Upper lobe of left lung (tissue), 6 donors: ENCODE measurements around the gene STXBP6. TPM values are rescaled to one million over a fixed set of nuclear protein-coding genes. Genes with fewer than 3 reads are reported as not detected.

ENCODE experiments used
- ATAC-seq, 2 donors: fragments of 200-7000 bp; cut with Tn5 transposase; one replicate each; pipeline ENCODE4 v1.9.1; 2022; ENCODE audit warnings: mild to moderate bottlenecking in 2 of 2, moderate library complexity in 2 of 2; ENCODE audit not compliant: low FRiP score in 2 of 2
- DNase-seq, 2 donors: peaks; one replicate each; pipeline ENCODE4 v3.0.0-alpha.2; 2019 to 2020
- H3K27ac ChIP-seq, 4 donors: fragments of 200-600 bp; sonication (generic); one replicate each; pipeline ENCODE4 v1.5.1; 2016 to 2019
- H3K27me3 ChIP-seq, 4 donors: fragments of 200-600 bp; sonication (generic); one replicate each; pipeline ENCODE4 v1.5.1; 2017 to 2019
- H3K36me3 ChIP-seq, 4 donors: fragments of 200-600 bp; sonication (generic); one replicate each; pipeline ENCODE4 v1.5.1; 2016 to 2019
- H3K4me1 ChIP-seq, 4 donors: fragments of 200-600 bp; sonication (generic); one replicate each; pipeline ENCODE4 v1.5.1; 2018 to 2019
- H3K4me3 ChIP-seq, 4 donors: fragments of 200-600 bp; sonication (generic); one replicate each; pipeline ENCODE4 v1.5.1; 2017 to 2019; ENCODE audit warnings: mild to moderate bottlenecking in 2 of 4, moderate library complexity in 1 of 4
- H3K9me3 ChIP-seq, 4 donors: fragments of 200-600 bp; sonication (generic); one replicate each; pipeline ENCODE4 v1.5.1; 2018 to 2019
- EP300 ChIP-seq, 4 donors: sonication (generic); formaldehyde crosslinking; IDR thresholded peaks; one replicate each; pipeline ENCODE4 v1.5.1; 2017; ENCODE audit warnings: antibody characterized with exemption in 4 of 4, control low read depth in 2 of 4
- POLR2A ChIP-seq, 4 donors: fragments of 450-650 bp; IDR thresholded peaks; one replicate each; pipeline ENCODE4 v1.5.1; 2016 to 2017; ENCODE audit warnings: antibody characterized with exemption in 4 of 4, mild to moderate bottlenecking in 2 of 4
- POLR2AphosphoS5 ChIP-seq, 2 donors: sonication (generic); formaldehyde crosslinking; IDR thresholded peaks; one replicate each; pipeline ENCODE4 v1.5.1; 2017; ENCODE audit warnings: antibody characterized with exemption in 2 of 2
- WGBS, 2 donors: methylation state at CpG; one replicate each; pipeline ENCODE4 v1.1.5; 2017 to 2018; 5-methylcytosine and 5-hydroxymethylcytosine counted together
- total RNA-seq, 6 donors: library from RNA; depleted of rRNA in 4 of 6; stranded (reverse); fragments of >200 nt in 4 of 6; gene quantifications; one replicate each; pipeline versions ENCODE4 v1.1.0 to v1.2.1, GENCODE V29; 2016 to 2021
- TF ChIP-seq, protein P1 (sequence below), 6 experiments: fragments of 450-650 bp in 4 of 6; fragments of 200-600 bp in 2 of 6; sonication (generic) in 2 of 6; IDR thresholded peaks; one replicate each; pipeline ENCODE4 v1.5.1; 2016 to 2019; ENCODE audit warnings: antibody characterized with exemption in 6 of 6
- donor health status: DM: no; HTN: no; CAD: no; lungs with moderate emphysema.
- donor health status: DM: no; HTN: yes; CAD: no; lungs with severe emphysema.

Gene STXBP6
- total RNA-seq, 6 donors from 2014 or later = 13.6 to 38.3 (median 23.7) TPM

DNA sequence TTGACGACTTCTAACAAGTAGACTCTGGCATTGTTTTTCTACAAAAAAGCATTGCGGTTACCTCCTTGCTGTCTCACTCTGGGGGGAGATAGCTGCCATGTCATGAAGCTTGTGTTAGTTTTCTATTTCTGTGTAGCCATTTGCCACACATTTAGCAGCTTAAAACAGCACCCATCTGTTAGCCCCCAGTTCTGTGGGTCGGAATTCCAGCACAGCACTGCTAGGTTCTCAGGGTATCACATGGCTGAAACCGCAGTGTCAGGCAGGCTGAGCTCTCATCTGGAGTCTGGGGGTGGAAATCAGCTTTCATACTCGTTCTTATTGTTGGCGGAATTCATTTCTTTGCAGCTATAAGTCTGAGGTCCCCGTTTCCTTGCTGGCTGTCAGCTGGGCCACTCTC, 19.9 kb upstream of the STXBP6 start:
- TF ChIP-seq POLR2AphosphoS5 (IDR thresholded peaks at IDR 0.05) (no peak), EP300 (IDR thresholded peaks at IDR 0.05) (no peak), POLR2A (IDR thresholded peaks at IDR 0.05) (no peak)
- TF ChIP-seq, protein P1, sequence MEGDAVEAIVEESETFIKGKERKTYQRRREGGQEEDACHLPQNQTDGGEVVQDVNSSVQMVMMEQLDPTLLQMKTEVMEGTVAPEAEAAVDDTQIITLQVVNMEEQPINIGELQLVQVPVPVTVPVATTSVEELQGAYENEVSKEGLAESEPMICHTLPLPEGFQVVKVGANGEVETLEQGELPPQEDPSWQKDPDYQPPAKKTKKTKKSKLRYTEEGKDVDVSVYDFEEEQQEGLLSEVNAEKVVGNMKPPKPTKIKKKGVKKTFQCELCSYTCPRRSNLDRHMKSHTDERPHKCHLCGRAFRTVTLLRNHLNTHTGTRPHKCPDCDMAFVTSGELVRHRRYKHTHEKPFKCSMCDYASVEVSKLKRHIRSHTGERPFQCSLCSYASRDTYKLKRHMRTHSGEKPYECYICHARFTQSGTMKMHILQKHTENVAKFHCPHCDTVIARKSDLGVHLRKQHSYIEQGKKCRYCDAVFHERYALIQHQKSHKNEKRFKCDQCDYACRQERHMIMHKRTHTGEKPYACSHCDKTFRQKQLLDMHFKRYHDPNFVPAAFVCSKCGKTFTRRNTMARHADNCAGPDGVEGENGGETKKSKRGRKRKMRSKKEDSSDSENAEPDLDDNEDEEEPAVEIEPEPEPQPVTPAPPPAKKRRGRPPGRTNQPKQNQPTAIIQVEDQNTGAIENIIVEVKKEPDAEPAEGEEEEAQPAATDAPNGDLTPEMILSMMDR (IDR thresholded peaks at IDR 0.05) = no peak
- WGBS, 2 donors = 89 to 98% methylated on average over 7 of the region's 7 CpGs
- ATAC-seq = no peak

DNA sequence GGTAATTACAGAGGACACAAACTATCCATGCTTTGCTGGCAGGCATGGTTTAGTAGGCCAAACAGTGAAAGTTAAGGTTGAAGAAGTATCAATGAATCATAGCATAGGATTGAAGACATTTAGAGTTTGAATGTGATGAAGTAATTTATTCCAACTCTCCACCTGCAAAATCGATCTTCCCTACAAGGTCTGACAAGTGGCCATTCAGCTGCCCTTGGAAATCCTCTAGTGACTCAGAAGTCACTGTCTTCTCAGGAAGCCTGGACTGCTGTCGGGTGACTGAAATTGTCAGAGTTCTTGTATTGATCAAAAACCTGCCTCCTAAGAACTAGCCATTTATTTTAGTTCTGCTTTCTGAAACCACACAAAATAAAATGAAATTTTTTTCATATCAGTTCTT, 17.7 kb upstream of the STXBP6 start:
- no peaks in the 10 kb centered on the region for H3K27me3 ChIP-seq
- no peaks in the 10 kb centered on the region for H3K9me3 ChIP-seq
- TF ChIP-seq, protein P1 (IDR thresholded peaks at IDR 0.05) = no peak
- TF ChIP-seq POLR2A (IDR thresholded peaks at IDR 0.05) (no peak), EP300 (IDR thresholded peaks at IDR 0.05) (no peak), POLR2AphosphoS5 (IDR thresholded peaks at IDR 0.05) (no peak)
- no peaks in the 10 kb centered on the region for H3K36me3 ChIP-seq
- DNase-seq (no peak), ATAC-seq (no peak)
- no peaks in the 10 kb centered on the region for H3K4me1 ChIP-seq
- 86 to 87% methylated on average over 2 of the region's 2 CpGs for WGBS, 2 donors
- no peak overlapping the region for H3K27ac ChIP-seq
- H3K4me3 ChIP-seq = no peak overlapping the region

More for the DNA sequence above, 19.9 kb upstream of the STXBP6 start:
- Histone ChIP-seq H3K4me1 (no peaks in the 10 kb centered on the region), H3K27me3 (no peaks in the 10 kb centered on the region), H3K36me3 (no peaks in the 10 kb centered on the region), H3K4me3 (no peak overlapping the region), H3K27ac (no peak overlapping the region), H3K9me3 (no peaks in the 10 kb centered on the region)
- DNase-seq = no peak

DNA sequence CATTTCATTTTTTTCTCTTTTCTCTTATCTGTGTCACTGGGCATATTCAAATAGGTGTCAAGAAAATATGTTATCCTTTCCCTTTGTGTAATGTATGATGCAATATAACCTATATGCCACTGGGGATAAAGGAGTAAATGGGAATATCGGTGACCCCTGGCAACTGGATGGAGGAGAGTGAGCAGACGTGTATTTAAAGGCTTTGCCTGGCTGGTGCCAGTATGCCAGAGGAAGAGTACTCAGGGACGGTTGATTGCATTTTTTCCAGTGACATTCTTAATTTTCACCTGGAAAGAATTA, 12.0 kb upstream of the STXBP6 start:
- H3K4me1 ChIP-seq = no peaks in the 10 kb centered on the region
- no peak for DNase-seq
- H3K9me3 ChIP-seq = no peaks in the 10 kb centered on the region
- H3K27ac ChIP-seq = no peak overlapping the region
- H3K27me3 ChIP-seq = no peaks in the 10 kb centered on the region
- no peak for ATAC-seq
- no peak overlapping the region for H3K4me3 ChIP-seq
- no peaks in the 10 kb centered on the region for H3K36me3 ChIP-seq
- TF ChIP-seq, protein P1 (IDR thresholded peaks at IDR 0.05) = no peak
- TF ChIP-seq POLR2AphosphoS5 (IDR thresholded peaks at IDR 0.05) (no peak), EP300 (IDR thresholded peaks at IDR 0.05) (no peak), POLR2A (IDR thresholded peaks at IDR 0.05) (no peak)
- 86 to 94% methylated on average over 3 of the region's 3 CpGs for WGBS, 2 donors

DNA sequence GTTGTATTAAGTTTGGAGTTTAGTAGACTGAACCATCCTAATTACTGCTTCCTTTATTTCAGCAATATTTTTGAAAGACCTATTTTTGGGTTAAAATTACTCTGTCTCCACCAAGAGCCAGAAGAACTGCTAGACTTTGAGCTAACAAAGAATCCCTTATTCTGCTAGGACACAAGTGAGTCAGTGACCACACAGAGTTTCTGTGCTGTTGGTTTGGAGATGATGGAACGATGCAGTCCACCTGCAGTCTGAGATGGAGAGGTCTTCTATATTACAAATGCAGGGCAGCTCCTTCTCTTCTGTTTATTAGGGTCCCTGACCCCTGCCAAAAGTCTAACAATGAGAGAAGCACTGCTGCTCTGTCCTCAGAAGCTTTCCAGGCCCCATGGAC, 6.7 kb upstream of the STXBP6 start:
- H3K4me1 ChIP-seq = no peaks in the 10 kb centered on the region
- TF ChIP-seq, protein P1 (IDR thresholded peaks at IDR 0.05) = no peak
- TF ChIP-seq EP300 (IDR thresholded peaks at IDR 0.05) (no peak), POLR2AphosphoS5 (IDR thresholded peaks at IDR 0.05) (no peak), POLR2A (IDR thresholded peaks at IDR 0.05) (no peak)
- no peaks in the 10 kb centered on the region for H3K9me3 ChIP-seq
- no peak for DNase-seq
- H3K27me3 ChIP-seq = no peaks in the 10 kb centered on the region
- 88% methylated on average over 1 of the region's 1 CpG; no CpG with 5 or more reads in 1 of the 2 donors for WGBS, 2 donors
- ATAC-seq = no peak
- H3K36me3 ChIP-seq = no peaks in the 10 kb centered on the region
- H3K4me3 ChIP-seq = no peak overlapping the region
- H3K27ac ChIP-seq = no peak overlapping the region

DNA sequence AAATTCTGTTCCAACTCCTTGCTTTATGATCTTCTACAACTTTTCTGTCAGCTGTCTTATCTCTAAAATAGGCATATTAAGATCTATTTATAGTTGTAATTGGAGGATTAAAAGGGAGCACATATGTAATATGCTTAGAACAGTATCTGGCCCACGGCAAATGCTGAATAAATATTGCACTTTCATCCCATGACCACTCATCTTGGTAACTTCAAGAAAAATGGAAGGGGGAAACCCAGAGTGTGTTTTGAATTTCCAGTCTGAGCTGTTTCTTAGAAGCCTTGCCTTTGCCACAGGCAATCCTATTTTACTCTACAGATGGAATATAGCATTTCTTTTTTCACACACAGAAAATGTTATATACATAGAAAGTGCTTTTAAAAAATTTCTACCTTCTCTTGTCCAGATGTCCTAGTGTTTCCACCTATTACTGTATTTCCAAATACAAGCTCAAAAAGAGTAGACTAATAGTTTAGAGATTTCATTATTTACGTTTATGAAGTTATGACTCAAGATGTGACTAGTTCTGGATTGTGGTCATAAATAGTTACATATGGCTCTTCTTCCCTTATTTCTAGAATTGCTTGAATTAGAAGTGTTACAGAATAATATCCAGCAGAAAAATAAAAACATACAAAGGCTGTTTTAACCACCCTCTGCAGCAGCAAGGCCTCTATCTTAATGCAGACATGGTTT, 6.2 kb upstream of the STXBP6 start:
- H3K9me3 ChIP-seq = no peaks in the 10 kb centered on the region
- H3K27ac ChIP-seq = no peak overlapping the region
- WGBS, 2 donors = 67 to 74% methylated on average over 2 of the region's 2 CpGs
- ATAC-seq (no peak), DNase-seq (no peak)
- no peak for TF ChIP-seq EP300 (IDR thresholded peaks at IDR 0.05)
- TF ChIP-seq POLR2AphosphoS5 (IDR thresholded peaks at IDR 0.05) = no peak
- no peaks in the 10 kb centered on the region for H3K27me3 ChIP-seq
- H3K36me3 ChIP-seq = no peaks in the 10 kb centered on the region
- H3K4me3 ChIP-seq = no peak overlapping the region
- H3K4me1 ChIP-seq = peaks cover 0 to 4% (median 2%) of the 10 kb centered on the region in 4 donors
